Panc1 (cell line): ENCODE measurements around the gene RPL41. TPM values are rescaled to one million over a fixed set of nuclear protein-coding genes. Genes with fewer than 3 reads are reported as not detected.

Experiments
- ATAC-seq: fragments of 200-7000 bp; cut with Tn5 transposase; 2 replicates; pipeline ENCODE4 v1.9.1; 2020; ENCODE audit warnings: mild to moderate bottlenecking, moderate library complexity
- Bru-seq: library from RNA; stranded (reverse); fragments of 400-500 nt; gene quantifications from one replicate; lab custom pipeline; 2021; lab: Mats Ljungman, UMichigan
- BruChase-seq, 2 experiments: library from RNA; stranded (reverse); fragments of 400-500 nt; gene quantifications; one replicate each; lab custom pipeline; 2021; lab: Mats Ljungman, UMichigan
- BruUV-seq: library from RNA; stranded (reverse); fragments of 400-500 nt; replicated peaks from 2 replicates; lab custom pipeline; 2021; lab: Mats Ljungman, UMichigan
- CTCF ChIA-PET: fragments of 300-600 bp; sonication (Branson Sonifier 250); formaldehyde crosslinking; loops from one replicate; lab custom pipeline; 2022; ENCODE audit warnings: antibody characterized with exemption; lab: Charles Lee
- POLR2A ChIA-PET: fragments of 300-600 bp; sonication (Branson Sonifier 250); formaldehyde crosslinking; loops from one replicate; lab custom pipeline; 2022; ENCODE audit warnings: antibody characterized with exemption; lab: Charles Lee
- DNase-seq: peaks from one replicate; pipeline ENCODE4 v3.0.0-alpha.2; 2010; ENCODE audit warnings: low read depth, low spot score
- H3K27ac ChIP-seq: 2 replicates; pipeline ENCODE4 v1.5.1; 2011; ENCODE audit warnings: mild to moderate bottlenecking, low read length, inconsistent platforms
- H3K27me3 ChIP-seq: fragments of 200-500 bp; sonication (Bioruptor generic); 2 replicates; pipeline ENCODE4 v1.6.0; 2014; ENCODE audit warnings: low read length, inconsistent platforms; ENCODE audit not compliant: control insufficient read depth, insufficient read depth
- H3K36me3 ChIP-seq: fragments of 200-500 bp; sonication (Bioruptor generic); 2 replicates; pipeline ENCODE4 v1.5.1; 2014; ENCODE audit warnings: inconsistent platforms, mild to moderate bottlenecking, low read length, moderate library complexity; ENCODE audit not compliant: control insufficient read depth, insufficient read depth
- H3K4me1 ChIP-seq: 2 replicates; pipeline ENCODE4 v1.5.1; 2011; ENCODE audit warnings: inconsistent platforms, mild to moderate bottlenecking, low read length, moderate library complexity; ENCODE audit not compliant: control insufficient read depth, insufficient read depth
- H3K4me3 ChIP-seq, 2 experiments: 2 replicates each; pipeline ENCODE4 v1.5.1; 2011 to 2012; ENCODE audit warnings: low read depth in 2 of 2, low read length in 2 of 2, mild to moderate bottlenecking in 2 of 2, inconsistent platforms in 1 of 2, moderate library complexity in 1 of 2
- H3K9me3 ChIP-seq: fragments of 200-500 bp; sonication (Bioruptor generic); 2 replicates; pipeline ENCODE4 v1.5.1; 2014; ENCODE audit warnings: low read depth, mild to moderate bottlenecking, inconsistent platforms, low read length, moderate library complexity; ENCODE audit not compliant: control insufficient read depth, insufficient read depth
- CTCF ChIP-seq: fragments of 450-650 bp; IDR thresholded peaks from 2 replicates; pipeline ENCODE4 v1.5.1; 2017; ENCODE audit warnings: mild to moderate bottlenecking
- POLR2AphosphoS5 ChIP-seq: IDR thresholded peaks from 2 replicates; pipeline ENCODE4 v1.6.1; 2012; ENCODE audit warnings: mild to moderate bottlenecking, low read depth, low read length, moderate library complexity
- REST ChIP-seq, 2 experiments: IDR thresholded peaks; 2 replicates each; pipeline ENCODE4 v1.6.1; 2011 to 2012; ENCODE audit warnings: low read depth in 2 of 2, control low read depth in 1 of 2, low read length in 1 of 2, mild to moderate bottlenecking in 1 of 2, moderate library complexity in 1 of 2; ENCODE audit not compliant: insufficient read depth in 1 of 2
- SIN3A ChIP-seq: IDR thresholded peaks from 2 replicates; pipeline ENCODE4 v1.6.1; 2012; ENCODE audit warnings: low read depth, mild to moderate bottlenecking, low read length, moderate library complexity, borderline replicate concordance; ENCODE audit not compliant: insufficient read depth
- TCF7L2 ChIP-seq: IDR thresholded peaks from 2 replicates; pipeline ENCODE4 v1.6.1; 2011; ENCODE audit warnings: mild to moderate bottlenecking, low read depth, low read length, inconsistent platforms
- in situ Hi-C: cut with HindIII; loops from 2 replicates; pipeline ENCODE4 v1.10.0; 2016; ENCODE audit warnings: low sequenced_read_pairs, low pct_unique_long_range_greater_than_20kb
- intact Hi-C: fragments of 100-400 bp; cut with micrococcal nuclease; formaldehyde crosslinking; loops from one replicate; pipeline ENCODE4 v1.10.0; 2022; ENCODE audit not compliant: unreplicated experiment
- long read RNA-seq: library from polyadenylated mRNA; unstranded; transcript quantifications from one replicate; pipeline ENCODE4 v2.0.0, GENCODE V29; 2021; ENCODE audit not compliant: unreplicated experiment
- polyA plus RNA-seq: library from polyadenylated mRNA; unstranded; fragments of >200 nt; gene quantifications from one replicate; pipeline ENCODE4 v1.2.1, GENCODE V29; 2012; ENCODE audit warnings: missing spikeins; ENCODE audit not compliant: insufficient read length
- total RNA-seq: library from RNA; stranded (reverse); gene quantifications from one replicate; pipeline ENCODE4 v1.2.1, GENCODE V29; 2021; ENCODE audit not compliant: unreplicated experiment

The RPL41 gene
- total RNA-seq, result 2,264 TPM
- 5,429 TPM for polyA plus RNA-seq
- Bru-seq, nascent RNA, result percentile 100 among the genes with signal in this experiment
- BruChase-seq, experiment 1, labeled RNA remaining after a 2-hour chase, result percentile 99 among the genes with signal in this experiment
- BruChase-seq, experiment 2, labeled RNA remaining after a 6-hour chase, result percentile 99 among the genes with signal in this experiment
- long read RNA-seq, transcript RPL41-206 (2 exons, 595 nt), result minor isoform, 6 of 1,222 reads
- long read RNA-seq, transcript RPL41-202 (4 exons, 469 nt), result major isoform, 999 of 1,222 reads
- long read RNA-seq, transcript RPL41-204 (3 exons, 699 nt), result minor isoform, 36 of 1,222 reads
- long read RNA-seq, partial matches to known transcripts, result 1 of 1,222 reads
- long read RNA-seq, other reads (novel, unspliced or antisense), result 180 of 1,222 reads

GRCh38 chr12:56116267-56117081 lies at the start of gene RPL41:
Gene RPL41, plus strand, starts transcription at chr12:56116633.
- no peaks in the 10 kb centered on the region for H3K27me3 ChIP-seq
- H3K36me3 ChIP-seq, result peaks cover 18% of the 10 kb centered on the region
- TSS peak; percentile 99 for BruUV-seq
- peaks cover 30% of the 10 kb centered on the region for H3K4me1 ChIP-seq
- no peak for TF ChIP-seq TCF7L2
- peak; percentile 100 for TF ChIP-seq POLR2AphosphoS5
- peak in 1 of 2 experiments; percentile 40; a peak in 1 of 4 replicates for TF ChIP-seq REST (IDR thresholded peaks at IDR 0.05; ENCODE audit: insufficient read depth in 1 of 2, low read depth in 2 of 2, low read length in 1 of 2)
- no peak for TF ChIP-seq CTCF
- peak; percentile 63; the same call in 1 of the 2 replicates for TF ChIP-seq SIN3A
- in situ Hi-C loops (no loop called here), intact Hi-C loops (loop anchor here (5.0 to 10.0 kb wide), 2 partner anchors 41 to 72 kb away; partner anchors contain the start of genes MYL6 and RPS26)
- ATAC-seq (peak; percentile 67), DNase-seq (peak; percentile 94)
- H3K27ac ChIP-seq, result peak within 1 kb of the TSS; percentile 95
- H3K4me3 ChIP-seq, result peak within 1 kb of the TSS; percentile 69 to 100
- H3K9me3 ChIP-seq, result no peaks in the 10 kb centered on the region
- ChIA-PET CTCF (no interaction called here), POLR2A (interaction anchor here (0.6 to 0.7 kb wide), 4 partner anchors 15 to 44 kb away, joined by 4 to 7 read pairs (median 6); no protein-coding TSS in a partner anchor)

- ATAC-seq, result no peak
- Histone ChIP-seq H3K9me3 (no peaks in the 10 kb centered on the region), H3K27ac (no peak overlapping the region), H3K4me3 (no peak overlapping the region), H3K36me3 (no peaks in the 10 kb centered on the region), H3K27me3 (no peaks in the 10 kb centered on the region), H3K4me1 (no peaks in the 10 kb centered on the region)
- no peak for DNase-seq
- no TSS peak for BruUV-seq
- in situ Hi-C loops (no loop called here), intact Hi-C loops (no loop called here)
- no peak for TF ChIP-seq SIN3A
- no peak for TF ChIP-seq CTCF
- TF ChIP-seq TCF7L2, result no peak
- TF ChIP-seq REST (IDR thresholded peaks at IDR 0.05; ENCODE audit: insufficient read depth in 1 of 2, low read depth in 2 of 2, low read length in 1 of 2), result no peak
- no peak for TF ChIP-seq POLR2AphosphoS5
- ChIA-PET CTCF (no interaction called here), POLR2A (no interaction called here)
These were observed 44.8 kb upstream of the RPL41 start for GRCh38 chr12:56071648-56072047.
